Measurements from ENCODE around the gene RNF13. TPM values are rescaled to one million over a fixed set of nuclear protein-coding genes. Genes with fewer than 3 reads are reported as not detected.

RNF13 gene, protein sequence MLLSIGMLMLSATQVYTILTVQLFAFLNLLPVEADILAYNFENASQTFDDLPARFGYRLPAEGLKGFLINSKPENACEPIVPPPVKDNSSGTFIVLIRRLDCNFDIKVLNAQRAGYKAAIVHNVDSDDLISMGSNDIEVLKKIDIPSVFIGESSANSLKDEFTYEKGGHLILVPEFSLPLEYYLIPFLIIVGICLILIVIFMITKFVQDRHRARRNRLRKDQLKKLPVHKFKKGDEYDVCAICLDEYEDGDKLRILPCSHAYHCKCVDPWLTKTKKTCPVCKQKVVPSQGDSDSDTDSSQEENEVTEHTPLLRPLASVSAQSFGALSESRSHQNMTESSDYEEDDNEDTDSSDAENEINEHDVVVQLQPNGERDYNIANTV
- 10 to 100 TPM; 22.9 to 25.5 TPM for total RNA-seq

DNA sequence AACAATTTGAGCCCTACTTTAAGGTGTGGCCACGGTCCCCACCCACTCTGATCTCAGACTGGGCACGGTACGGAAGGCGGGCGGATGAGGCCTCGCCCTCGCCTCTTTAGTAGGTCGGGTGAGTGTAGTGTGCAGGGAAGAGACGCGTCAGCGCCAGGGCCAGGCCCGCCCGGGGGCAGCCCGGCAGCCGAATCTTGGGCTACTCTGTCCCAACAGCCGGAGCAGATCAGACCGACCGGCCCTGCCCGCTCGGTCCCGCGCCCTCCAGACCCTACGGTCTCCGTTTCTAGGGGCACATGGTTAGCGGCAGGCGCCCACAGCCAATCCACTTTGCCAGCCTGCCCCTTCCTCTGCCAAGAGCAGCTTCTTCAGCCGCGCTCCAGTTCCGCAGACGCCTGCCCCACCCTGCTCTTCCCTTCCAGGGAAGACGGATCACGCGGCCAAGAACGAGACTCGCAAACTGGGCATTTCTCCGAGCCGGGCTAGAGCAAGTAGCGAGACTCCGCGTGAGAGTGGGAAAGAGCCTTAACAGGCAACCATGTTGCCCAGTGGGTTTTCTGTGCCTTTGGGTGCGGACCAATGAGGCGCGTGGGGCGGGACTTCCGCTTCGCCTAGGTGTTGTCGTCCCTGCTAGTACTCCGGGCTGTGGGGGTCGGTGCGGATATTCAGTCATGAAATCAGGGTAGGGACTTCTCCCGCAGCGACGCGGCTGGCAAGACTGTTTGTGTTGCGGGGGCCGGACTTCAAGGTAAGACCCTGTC is at the start of gene RNF13:
Gene RNF13, plus strand, starts transcription at position 610 of the 761 bp plus-strand sequence. CDS start 32,812 bp downstream, outside the sequence.
- intact Hi-C loops (cut with micrococcal nuclease): loop anchor here (1.0 to 10.0 kb wide), 12 partner anchors 48 to 818 kb away; partner anchors contain the start of genes COMMD2, EIF2A, GYG1 and HPS3
- Mint-ChIP-seq H3K36me3 (ENCODE audit: low read depth) (peaks cover 9% of the 10 kb centered on the region), H3K4me1 (ENCODE audit: low read depth) (peaks cover 43% of the 10 kb centered on the region), H3K9me3 (no peaks in the 10 kb centered on the region), H3K4me3 (peak within 1 kb of the TSS; percentile 97), H3K27ac (peak within 1 kb of the TSS; percentile 99), H3K27me3 (ENCODE audit: low read depth) (no peaks in the 10 kb centered on the region)
- CTCF ChIA-PET: interaction anchor here (2.0 kb wide), 1 partner anchor 42 kb away, joined by 4 read pairs; no protein-coding TSS in a partner anchor
- peak; percentile 96 for DNase-seq

DNA sequence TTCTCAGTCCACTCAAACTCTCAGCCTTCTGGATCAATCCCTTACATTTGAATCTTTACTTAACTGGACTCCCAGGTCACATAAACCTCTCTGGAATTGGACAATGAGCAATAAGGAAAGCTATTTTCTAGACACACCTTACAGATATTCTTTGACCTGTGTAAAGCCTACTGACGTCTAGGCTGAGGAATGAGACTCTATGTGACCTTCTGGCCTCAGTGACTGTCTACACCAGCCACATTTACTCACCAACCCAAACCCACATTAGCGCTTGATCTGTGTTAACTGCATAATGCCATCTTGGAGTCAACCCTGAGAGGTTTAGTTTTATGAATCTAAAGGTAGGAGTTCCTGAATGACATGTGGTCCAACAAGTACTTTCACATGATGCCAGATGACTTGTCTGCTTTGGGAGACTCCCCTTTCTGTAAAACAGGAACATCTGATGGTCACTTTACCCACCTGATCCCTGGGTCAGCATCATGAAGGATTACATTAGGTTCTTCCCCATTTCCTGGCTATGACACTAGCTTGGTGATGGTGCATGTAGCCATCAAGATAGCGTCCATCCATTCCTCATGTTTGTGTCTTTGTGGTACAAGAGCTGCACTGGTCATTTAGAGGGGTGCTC is 49.3 kb upstream of the RNF13 start:
- intact Hi-C loops (cut with micrococcal nuclease): loop anchor here (2.0 kb wide), 1 partner anchor 49 kb away; the partner anchor contains the start of gene RNF13
- Mint-ChIP-seq H3K27ac (no peak overlapping the region), H3K4me1 (ENCODE audit: low read depth) (no peaks in the 10 kb centered on the region), H3K36me3 (ENCODE audit: low read depth) (no peaks in the 10 kb centered on the region), H3K9me3 (no peaks in the 10 kb centered on the region), H3K4me3 (no peak overlapping the region), H3K27me3 (ENCODE audit: low read depth) (peaks cover 22% of the 10 kb centered on the region)
- no peak for DNase-seq
- CTCF ChIA-PET: interaction anchor here (1.3 to 1.8 kb wide), 3 partner anchors 8 to 44 kb away, joined by 3 to 8 read pairs (median 6); partner anchors contain the start of gene COMMD2

DNA sequence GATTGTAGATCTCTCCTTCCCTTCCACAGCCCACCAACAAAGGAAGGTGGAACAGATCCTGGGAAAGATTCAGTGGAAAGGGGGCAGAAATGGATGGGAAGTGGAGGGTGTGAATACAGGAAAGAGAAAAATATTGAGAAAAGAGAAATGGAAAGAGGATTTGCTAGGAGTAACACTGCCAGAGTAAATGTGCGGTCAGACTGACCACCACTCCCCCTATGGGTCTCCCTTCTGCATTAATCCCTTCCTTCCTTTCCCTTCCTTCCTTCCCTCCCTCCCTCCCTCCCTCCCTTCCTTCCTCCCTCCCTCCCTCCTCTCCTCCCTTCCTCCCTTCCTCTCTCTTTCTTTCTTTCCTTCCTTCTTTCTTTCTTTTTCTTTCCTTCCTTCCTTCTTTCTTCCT is 48.7 kb upstream of the RNF13 start:
- H3K9me3 Mint-ChIP-seq: no peaks in the 10 kb centered on the region
- no peaks in the 10 kb centered on the region for H3K4me1 Mint-ChIP-seq (ENCODE audit: low read depth)
- CTCF ChIA-PET: no interaction called here
- H3K4me3 Mint-ChIP-seq: no peak overlapping the region
- intact Hi-C loops (cut with micrococcal nuclease): loop anchor here (2.0 kb wide), 1 partner anchor 48 kb away; the partner anchor contains the start of gene RNF13
- H3K27me3 Mint-ChIP-seq (ENCODE audit: low read depth): peaks cover 23% of the 10 kb centered on the region
- DNase-seq: no peak
- no peak overlapping the region for H3K27ac Mint-ChIP-seq
- H3K36me3 Mint-ChIP-seq (ENCODE audit: low read depth): no peaks in the 10 kb centered on the region

DNA sequence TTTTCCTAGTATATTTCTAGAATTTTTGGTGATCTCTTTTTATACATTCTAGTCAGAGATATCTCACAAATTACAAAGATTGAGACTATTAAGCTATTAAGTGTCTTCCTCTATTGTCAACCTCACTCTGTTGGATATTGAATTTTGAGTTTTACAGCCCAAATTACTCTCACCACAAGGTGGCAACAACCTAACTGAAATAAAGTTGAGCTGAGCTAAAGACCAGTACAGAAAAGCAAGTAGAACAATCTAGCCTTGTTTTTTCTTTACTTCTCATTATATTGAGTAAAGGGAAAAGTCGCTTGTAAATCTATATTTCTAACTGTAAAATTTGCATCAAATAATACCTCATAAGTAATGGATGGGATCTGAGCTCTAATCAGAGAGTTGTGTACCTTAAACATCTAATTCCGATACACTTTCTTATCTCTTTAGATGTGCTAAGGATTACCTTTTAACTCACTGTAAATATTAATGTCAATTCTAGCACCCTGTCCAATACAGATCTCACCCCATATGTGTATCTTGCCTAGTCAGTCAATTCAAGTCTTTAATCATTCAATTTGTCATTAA is 47.2 kb upstream of the RNF13 start:
- DNase-seq: no peak
- no peaks in the 10 kb centered on the region for H3K36me3 Mint-ChIP-seq (ENCODE audit: low read depth)
- no peaks in the 10 kb centered on the region for H3K4me1 Mint-ChIP-seq (ENCODE audit: low read depth)
- CTCF ChIA-PET: interaction anchor here (0.6 to 3.2 kb wide), 3 partner anchors 12 to 72 kb away, joined by 3 to 22 read pairs (median 4); no protein-coding TSS in a partner anchor
- H3K27me3 Mint-ChIP-seq (ENCODE audit: low read depth): peaks cover 19% of the 10 kb centered on the region
- no peak overlapping the region for H3K27ac Mint-ChIP-seq
- intact Hi-C loops (cut with micrococcal nuclease): loop anchor here (1.0 to 5.0 kb wide), 4 partner anchors 42 to 418 kb away; partner anchors contain the start of gene RNF13
- H3K9me3 Mint-ChIP-seq: no peaks in the 10 kb centered on the region
- no peak overlapping the region for H3K4me3 Mint-ChIP-seq

DNA sequence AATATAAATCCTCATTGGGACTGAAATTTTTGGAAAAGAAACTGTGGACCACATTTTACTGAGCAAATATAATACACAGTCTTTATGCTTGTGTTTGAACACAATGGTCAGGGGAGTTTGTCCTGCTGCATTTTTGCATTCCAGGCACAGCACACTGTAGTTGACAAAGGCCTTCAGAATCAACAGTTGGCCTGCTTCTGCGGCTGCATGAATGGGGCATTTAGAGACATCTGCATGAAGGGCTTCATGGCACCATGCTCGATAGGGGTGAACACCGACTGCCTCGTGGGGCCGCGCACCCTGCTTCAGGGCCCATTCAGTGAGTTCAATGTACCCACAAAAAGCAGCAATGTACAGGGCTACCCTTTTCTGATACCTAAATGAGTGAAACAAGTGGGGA is 45.3 kb upstream of the RNF13 start:
- Mint-ChIP-seq H3K9me3 (no peaks in the 10 kb centered on the region), H3K36me3 (ENCODE audit: low read depth) (no peaks in the 10 kb centered on the region), H3K4me3 (no peak overlapping the region), H3K27me3 (ENCODE audit: low read depth) (peaks cover 22% of the 10 kb centered on the region), H3K27ac (no peak overlapping the region), H3K4me1 (ENCODE audit: low read depth) (no peaks in the 10 kb centered on the region)
- DNase-seq: no peak
- CTCF ChIA-PET: interaction anchor here (1.1 to 3.2 kb wide), 3 partner anchors 23 to 200 kb away, joined by 3 to 22 read pairs (median 4); no protein-coding TSS in a partner anchor
- intact Hi-C loops (cut with micrococcal nuclease): loop anchor here (5.0 kb wide), 1 partner anchor 200 kb away; no protein-coding TSS in a partner anchor

DNA sequence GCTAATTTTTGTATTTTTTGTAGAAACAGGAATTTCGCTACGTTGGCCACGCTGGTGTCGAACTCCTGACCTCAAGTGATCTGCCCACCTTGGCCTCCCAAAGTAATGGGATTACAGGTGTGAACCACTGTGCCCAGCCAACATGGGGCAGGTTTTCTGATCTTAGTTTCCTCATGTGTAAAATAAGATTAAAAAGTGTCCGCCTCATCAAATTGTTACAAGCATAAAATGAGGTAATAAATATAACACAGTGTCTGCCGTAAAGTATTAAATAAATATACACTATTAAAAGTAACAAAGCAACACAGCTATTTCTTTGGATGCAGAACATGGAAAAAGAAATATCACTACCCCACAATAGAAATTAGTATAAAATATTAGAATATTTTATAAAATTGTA is 44.3 kb upstream of the RNF13 start:
- intact Hi-C loops (cut with micrococcal nuclease): loop anchor here (5.0 kb wide), 1 partner anchor 199 kb away; no protein-coding TSS in a partner anchor
- no peaks in the 10 kb centered on the region for H3K4me1 Mint-ChIP-seq (ENCODE audit: low read depth)
- CTCF ChIA-PET: interaction anchor here (0.7 to 3.5 kb wide), 5 partner anchors 24 to 259 kb away, joined by 3 to 22 read pairs (median 3); no protein-coding TSS in a partner anchor
- peaks cover 22% of the 10 kb centered on the region for H3K27me3 Mint-ChIP-seq (ENCODE audit: low read depth)
- H3K36me3 Mint-ChIP-seq (ENCODE audit: low read depth): no peaks in the 10 kb centered on the region
- H3K9me3 Mint-ChIP-seq: no peaks in the 10 kb centered on the region
- DNase-seq: no peak
- no peak overlapping the region for H3K27ac Mint-ChIP-seq
- H3K4me3 Mint-ChIP-seq: no peak overlapping the region

DNA sequence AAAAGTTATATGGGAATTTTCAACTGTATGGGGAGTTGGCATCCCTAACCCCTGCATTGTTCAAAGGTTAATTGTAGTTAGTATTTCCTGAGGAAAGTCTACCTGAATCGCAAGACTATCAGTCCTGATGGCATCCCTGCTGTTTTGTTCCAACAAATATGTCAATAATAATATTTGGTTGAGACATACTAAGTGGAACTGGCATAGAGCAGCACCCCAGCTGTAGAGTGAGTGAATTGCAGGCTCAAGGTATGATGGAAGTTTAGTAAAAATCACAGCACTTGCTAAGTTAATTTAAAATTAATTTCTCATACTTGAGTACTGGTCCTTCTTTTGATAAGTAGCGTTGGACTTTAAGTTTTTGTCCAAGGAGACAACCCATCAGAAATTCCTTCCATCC is 42.8 kb upstream of the RNF13 start:
- DNase-seq: no peak
- CTCF ChIA-PET: interaction anchor here (0.7 to 3.9 kb wide), 9 partner anchors 10 to 277 kb away, joined by 3 to 22 read pairs (median 6); no protein-coding TSS in a partner anchor
- Mint-ChIP-seq H3K9me3 (no peaks in the 10 kb centered on the region), H3K4me1 (ENCODE audit: low read depth) (no peaks in the 10 kb centered on the region), H3K36me3 (ENCODE audit: low read depth) (no peaks in the 10 kb centered on the region), H3K27ac (no peak overlapping the region), H3K27me3 (ENCODE audit: low read depth) (peaks cover 15% of the 10 kb centered on the region), H3K4me3 (no peak overlapping the region)
- intact Hi-C loops (cut with micrococcal nuclease): loop anchor here (2.0 to 5.0 kb wide), 2 partner anchors 239 to 278 kb away; no protein-coding TSS in a partner anchor

DNA sequence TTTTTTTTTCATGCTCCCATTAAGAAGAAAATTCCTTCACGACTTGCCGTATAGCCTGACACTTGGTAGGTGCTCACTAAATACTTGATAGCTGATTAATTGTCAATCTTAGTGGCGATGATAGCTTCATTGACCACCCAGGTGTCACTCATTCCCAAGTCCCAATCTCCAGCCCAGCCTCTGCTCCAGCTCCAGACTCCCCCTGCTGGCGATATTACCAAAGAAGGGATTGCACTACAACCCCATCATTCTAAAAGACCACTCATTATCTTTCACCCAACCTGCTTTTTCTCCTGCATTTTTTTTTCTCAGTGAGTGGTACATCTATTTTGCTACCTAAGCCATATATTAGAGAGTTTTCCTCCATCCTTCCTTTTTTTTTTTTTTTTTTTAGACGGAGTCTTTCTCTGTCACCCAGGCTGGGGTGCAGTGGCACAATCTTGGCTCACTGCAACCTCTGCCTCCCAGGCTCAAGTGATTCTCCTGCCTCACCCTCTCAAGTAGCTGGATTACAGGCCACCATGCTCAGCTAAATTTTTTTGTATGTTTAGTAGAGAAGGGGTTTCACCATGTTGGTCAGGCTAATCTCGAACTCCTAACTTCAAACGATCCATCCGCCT is 41.3 kb upstream of the RNF13 start:
- Mint-ChIP-seq H3K4me3 (no peak overlapping the region), H3K27ac (no peak overlapping the region), H3K27me3 (ENCODE audit: low read depth) (peaks cover 13% of the 10 kb centered on the region), H3K9me3 (no peaks in the 10 kb centered on the region), H3K4me1 (ENCODE audit: low read depth) (no peaks in the 10 kb centered on the region), H3K36me3 (ENCODE audit: low read depth) (no peaks in the 10 kb centered on the region)
- intact Hi-C loops (cut with micrococcal nuclease): loop anchor here (1.0 to 5.0 kb wide), 4 partner anchors 202 to 279 kb away; no protein-coding TSS in a partner anchor
- CTCF ChIA-PET: interaction anchor here (0.6 to 3.9 kb wide), 21 partner anchors 8 to 1371 kb away, joined by 3 to 22 read pairs (median 4); partner anchors contain the start of gene RNF13
- peak; percentile 56 for DNase-seq

DNA sequence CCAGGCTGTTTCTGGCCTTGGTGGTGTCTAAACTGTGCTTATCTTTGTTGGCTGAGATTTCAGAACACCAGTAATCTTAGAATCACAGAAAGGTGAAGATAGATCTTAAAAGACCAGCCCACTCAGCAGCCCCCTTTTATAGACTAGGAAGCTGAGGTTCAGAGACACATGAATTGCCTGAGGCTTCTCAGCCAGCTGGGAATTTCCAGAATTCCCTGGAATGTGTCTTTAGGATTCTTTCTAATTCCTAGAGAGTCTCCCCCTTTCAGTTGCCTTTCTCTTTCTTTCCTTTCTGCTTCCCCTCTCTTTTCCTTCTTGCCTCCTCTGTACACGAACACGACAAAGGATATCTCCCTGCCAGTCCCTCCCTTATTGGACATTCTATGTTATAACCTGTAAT is 40.2 kb upstream of the RNF13 start:
- no peaks in the 10 kb centered on the region for H3K36me3 Mint-ChIP-seq (ENCODE audit: low read depth)
- H3K27ac Mint-ChIP-seq: no peak overlapping the region
- intact Hi-C loops (cut with micrococcal nuclease): loop anchor here (5.0 kb wide), 1 partner anchor 281 kb away; no protein-coding TSS in a partner anchor
- H3K9me3 Mint-ChIP-seq: no peaks in the 10 kb centered on the region
- DNase-seq: no peak
- H3K27me3 Mint-ChIP-seq (ENCODE audit: low read depth): peaks cover 9% of the 10 kb centered on the region
- no peak overlapping the region for H3K4me3 Mint-ChIP-seq
- CTCF ChIA-PET: interaction anchor here (0.8 to 3.9 kb wide), 8 partner anchors 7 to 324 kb away, joined by 3 to 22 read pairs (median 8); no protein-coding TSS in a partner anchor
- H3K4me1 Mint-ChIP-seq (ENCODE audit: low read depth): no peaks in the 10 kb centered on the region

DNA sequence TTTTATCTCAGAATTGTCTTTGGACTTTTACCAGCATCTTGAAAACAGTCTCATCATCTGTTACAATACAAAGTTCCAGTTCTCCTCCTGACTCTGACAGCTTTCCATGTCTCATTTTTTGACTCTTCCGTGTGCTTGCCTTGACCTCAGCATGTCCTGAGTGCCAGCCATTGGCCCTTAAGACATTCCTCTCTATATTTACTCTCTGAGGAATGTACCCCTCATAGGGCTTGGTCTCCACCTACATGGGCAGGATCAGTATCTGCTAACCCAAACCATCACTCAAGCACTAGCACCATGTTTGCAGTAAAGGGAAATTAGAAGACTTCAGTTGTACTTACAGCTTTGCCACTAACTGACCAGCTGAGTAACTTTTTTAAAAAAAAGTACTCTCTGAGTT is 36.8 kb upstream of the RNF13 start:
- Mint-ChIP-seq H3K27me3 (ENCODE audit: low read depth) (peaks cover 4% of the 10 kb centered on the region), H3K4me1 (ENCODE audit: low read depth) (no peaks in the 10 kb centered on the region), H3K36me3 (ENCODE audit: low read depth) (no peaks in the 10 kb centered on the region), H3K4me3 (no peak overlapping the region), H3K9me3 (no peaks in the 10 kb centered on the region), H3K27ac (no peak overlapping the region)
- CTCF ChIA-PET: interaction anchor here (1.1 kb wide), 1 partner anchor 208 kb away, joined by 3 read pairs; no protein-coding TSS in a partner anchor
- no peak for DNase-seq
- intact Hi-C loops (cut with micrococcal nuclease): no loop called here
